ENCODE data around the gene STUM.

DNA sequence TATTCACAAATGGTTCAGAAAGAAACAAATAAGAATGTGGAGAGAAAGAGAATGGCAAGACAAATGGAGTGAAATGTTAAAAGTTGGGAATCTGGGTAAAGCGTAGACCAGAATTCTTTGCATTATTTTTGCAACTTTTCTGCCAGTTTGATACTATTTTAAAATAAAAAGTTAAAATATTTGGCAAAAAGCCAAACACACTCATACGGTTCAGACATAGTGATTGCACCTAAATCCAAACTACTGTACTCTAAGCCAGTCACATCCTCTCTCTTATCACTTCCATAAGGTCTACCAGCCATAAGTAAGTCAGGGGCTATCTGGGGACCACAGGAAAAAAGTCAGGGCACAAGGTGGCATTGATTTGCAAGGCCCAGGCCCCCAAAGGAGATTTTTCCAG is 14.4 kb downstream of the STUM start:
- TF ChIP-seq, protein P1, sequence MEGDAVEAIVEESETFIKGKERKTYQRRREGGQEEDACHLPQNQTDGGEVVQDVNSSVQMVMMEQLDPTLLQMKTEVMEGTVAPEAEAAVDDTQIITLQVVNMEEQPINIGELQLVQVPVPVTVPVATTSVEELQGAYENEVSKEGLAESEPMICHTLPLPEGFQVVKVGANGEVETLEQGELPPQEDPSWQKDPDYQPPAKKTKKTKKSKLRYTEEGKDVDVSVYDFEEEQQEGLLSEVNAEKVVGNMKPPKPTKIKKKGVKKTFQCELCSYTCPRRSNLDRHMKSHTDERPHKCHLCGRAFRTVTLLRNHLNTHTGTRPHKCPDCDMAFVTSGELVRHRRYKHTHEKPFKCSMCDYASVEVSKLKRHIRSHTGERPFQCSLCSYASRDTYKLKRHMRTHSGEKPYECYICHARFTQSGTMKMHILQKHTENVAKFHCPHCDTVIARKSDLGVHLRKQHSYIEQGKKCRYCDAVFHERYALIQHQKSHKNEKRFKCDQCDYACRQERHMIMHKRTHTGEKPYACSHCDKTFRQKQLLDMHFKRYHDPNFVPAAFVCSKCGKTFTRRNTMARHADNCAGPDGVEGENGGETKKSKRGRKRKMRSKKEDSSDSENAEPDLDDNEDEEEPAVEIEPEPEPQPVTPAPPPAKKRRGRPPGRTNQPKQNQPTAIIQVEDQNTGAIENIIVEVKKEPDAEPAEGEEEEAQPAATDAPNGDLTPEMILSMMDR (IDR thresholded peaks at IDR 0.05; ENCODE audit: low read depth, low read length): no peak
- no peak for TF ChIP-seq EZH2phosphoT487 (IDR thresholded peaks at IDR 0.05; ENCODE audit: low read depth)

All from OCI-LY3 (cell line).